ENCODE measurements around the gene SHPK.

DNA sequence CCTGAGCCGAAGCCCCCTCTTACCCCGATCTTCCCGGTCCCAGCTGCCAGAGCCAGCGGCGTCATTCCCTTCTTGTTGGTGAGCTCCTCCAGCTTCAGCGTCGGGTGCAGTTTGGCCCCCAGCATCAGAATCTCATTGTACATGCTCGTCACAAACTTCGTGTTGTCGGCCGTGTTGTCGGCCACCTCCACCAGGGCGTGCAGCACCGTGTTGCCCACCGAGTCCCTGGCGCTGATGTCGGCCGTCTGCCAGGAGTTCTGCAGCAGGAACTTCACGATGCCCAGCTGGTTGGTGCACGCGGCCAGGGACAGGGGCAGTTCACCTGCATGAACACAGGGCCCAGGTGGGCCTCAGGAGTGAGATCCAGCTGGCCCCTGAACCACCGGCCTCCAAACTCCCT is 46.3 kb downstream of the SHPK start:
- TF ChIP-seq CTCF (IDR thresholded peaks at IDR 0.05) (no peak), ZFX (IDR thresholded peaks at IDR 0.05; ENCODE audit: borderline replicate concordance) (no peak)
